ENCODE measurements around the gene USPL1. TPM values are rescaled to one million over a fixed set of nuclear protein-coding genes. Genes with fewer than 3 reads are reported as not detected.
A peak's percentile ranks its signal among the peaks of the same experiment; 100 is the strongest.

Gene USPL1
- 26.1 TPM for polyA plus RNA-seq

DNA sequence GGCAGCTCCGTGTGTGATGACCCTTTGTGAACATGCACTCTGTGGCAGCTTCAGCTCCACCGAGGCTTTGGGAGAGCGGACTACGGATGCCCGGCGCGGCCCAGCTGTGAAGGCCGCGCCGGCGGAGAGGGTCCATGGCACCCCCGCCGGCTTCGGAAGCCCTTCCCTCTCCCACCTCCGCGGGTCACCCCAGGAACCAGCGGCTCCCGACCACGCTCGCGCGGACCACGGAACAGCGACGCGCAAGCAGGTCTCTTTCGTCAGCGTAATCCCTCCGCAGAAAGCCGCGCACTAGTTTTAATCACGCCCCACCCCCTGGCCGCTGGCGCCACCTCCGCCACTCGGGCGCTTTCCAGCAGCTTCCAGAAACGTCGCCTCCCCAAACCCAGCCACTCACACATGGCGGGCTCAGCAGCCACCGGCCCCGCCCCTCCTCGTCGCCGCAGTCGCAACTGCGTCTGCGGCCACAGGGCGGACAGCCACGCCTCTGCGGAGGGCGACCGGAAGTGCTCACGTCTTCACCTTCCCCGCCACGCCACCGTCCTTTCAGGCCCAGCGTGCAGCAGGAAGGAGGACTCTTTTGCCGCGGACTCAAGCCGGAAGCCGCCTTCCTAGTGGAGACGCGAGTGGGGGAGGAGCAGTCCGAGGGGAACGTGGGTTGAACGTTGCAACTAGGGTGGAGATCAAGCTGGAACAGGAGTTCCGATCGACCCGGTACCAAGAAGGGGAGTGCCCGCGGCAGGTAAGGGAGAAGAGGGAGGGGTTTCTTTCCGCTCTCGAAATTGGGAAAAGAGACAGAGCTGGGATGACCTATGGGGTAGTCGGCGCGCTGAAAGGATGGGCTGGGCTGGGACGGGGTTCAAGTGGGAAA lies at the start of gene USPL1:
Gene USPL1 (plus strand): TSS at position 606 of the 871 bp plus-strand sequence. CDS start 3,221 bp downstream, outside the sequence.
- H3K9me3 Mint-ChIP-seq, result no peaks in the 10 kb centered on the region
- no peaks in the 10 kb centered on the region for H3K36me3 Mint-ChIP-seq
- peaks cover 17 to 39% (median 22%) of the 10 kb centered on the region in 3 donors for H3K4me1 Mint-ChIP-seq

DNA sequence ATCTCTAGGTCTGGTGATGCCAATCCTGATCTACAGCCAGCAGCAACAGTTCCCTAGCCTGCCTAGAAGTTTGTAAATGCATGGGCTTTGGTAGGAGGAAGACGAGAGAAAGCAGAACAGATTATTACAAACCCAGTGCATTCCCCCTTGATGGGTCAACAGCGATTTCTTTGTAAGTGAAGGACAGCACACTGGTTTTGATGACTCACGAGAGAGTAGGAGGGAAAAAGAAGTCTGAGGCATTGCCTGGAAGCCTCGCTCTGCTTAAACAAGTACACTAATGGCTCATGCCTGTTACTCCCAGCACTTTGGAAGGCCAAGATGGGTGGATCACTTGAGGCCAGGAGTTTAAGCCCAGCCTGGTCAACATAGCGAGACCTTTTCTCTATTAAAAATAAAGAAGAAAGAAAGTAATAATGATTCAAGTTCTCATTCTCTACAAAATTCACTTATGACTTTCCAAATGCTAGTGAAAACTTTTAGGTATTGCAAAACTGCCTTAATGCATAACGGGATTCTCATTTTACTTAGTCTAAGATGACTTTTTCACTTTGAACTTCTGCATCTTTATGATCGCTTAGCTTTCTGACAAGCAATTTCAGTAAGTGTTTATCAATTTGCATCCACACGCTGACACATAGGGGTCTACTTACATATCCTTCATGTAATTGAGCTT lies 47.7 kb upstream of the USPL1 start:
- H3K9me3 Mint-ChIP-seq, result no peaks in the 10 kb centered on the region

More for the DNA sequence above, at the start of gene USPL1:
- Mint-ChIP-seq H3K27me3 (no peaks in the 10 kb centered on the region), H3K4me3 (no peak within 1 kb of the TSS), H3K27ac (no peak within 1 kb of the TSS)

DNA sequence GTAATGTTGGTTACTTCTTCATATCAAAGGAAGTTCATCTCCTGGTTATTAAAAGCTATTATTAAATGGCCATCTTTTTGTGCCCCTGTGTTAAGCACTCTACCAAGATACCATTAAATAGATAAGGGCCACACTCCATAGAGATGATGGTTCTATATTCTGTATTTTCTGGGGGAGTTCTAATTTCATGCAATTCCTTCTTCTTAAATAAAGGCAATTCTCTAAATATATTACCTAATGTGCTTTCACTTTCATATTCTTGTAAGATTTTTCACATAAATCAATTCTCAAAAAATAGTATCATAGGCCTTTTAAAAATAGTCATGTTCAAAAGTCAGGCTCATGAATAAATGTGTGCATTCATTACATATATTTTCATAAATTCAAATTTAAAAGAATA lies 47.0 kb upstream of the USPL1 start:
- H3K4me1 Mint-ChIP-seq, result peaks cover 17 to 30% (median 18%) of the 10 kb centered on the region in 3 donors
- H3K36me3 Mint-ChIP-seq, result peaks cover 3% of the 10 kb centered on the region
- H3K4me3 Mint-ChIP-seq, result no peak overlapping the region
- no peaks in the 10 kb centered on the region for H3K9me3 Mint-ChIP-seq
- H3K27ac Mint-ChIP-seq, result no peak overlapping the region
- H3K27me3 Mint-ChIP-seq, result no peaks in the 10 kb centered on the region

More for the DNA sequence above, 47.7 kb upstream of the USPL1 start:
- no peaks in the 10 kb centered on the region for H3K27me3 Mint-ChIP-seq
- peaks cover 4% of the 10 kb centered on the region for H3K36me3 Mint-ChIP-seq
- peak overlapping the region in 1 of 3 donors; percentile 63 for H3K27ac Mint-ChIP-seq
- no peak overlapping the region for H3K4me3 Mint-ChIP-seq
- H3K4me1 Mint-ChIP-seq, result peaks cover 17 to 35% (median 24%) of the 10 kb centered on the region in 3 donors

DNA sequence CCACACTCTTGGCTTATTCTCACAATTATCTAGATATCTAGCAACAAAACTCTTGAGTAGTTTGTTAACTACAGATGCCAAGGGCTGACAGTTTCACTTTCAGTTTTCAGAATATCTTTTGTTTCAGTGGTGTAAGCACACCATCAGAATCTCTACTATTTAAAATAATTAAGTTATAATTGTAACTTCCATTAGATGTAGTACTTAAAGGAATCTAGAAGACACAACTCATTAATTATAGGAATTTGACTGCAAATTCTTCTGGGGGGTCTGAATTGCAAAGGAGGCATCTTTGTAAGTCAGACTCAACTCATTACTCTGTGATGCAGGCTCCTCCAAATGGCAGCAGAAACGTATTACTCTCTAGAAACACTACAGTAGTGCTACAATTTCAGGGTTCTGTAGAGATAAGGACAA lies 44.9 kb upstream of the USPL1 start:
- Mint-ChIP-seq H3K27ac (peak overlapping the region in 1 of 3 donors; percentile 80), H3K9me3 (no peaks in the 10 kb centered on the region), H3K36me3 (peaks cover 3% of the 10 kb centered on the region)

DNA sequence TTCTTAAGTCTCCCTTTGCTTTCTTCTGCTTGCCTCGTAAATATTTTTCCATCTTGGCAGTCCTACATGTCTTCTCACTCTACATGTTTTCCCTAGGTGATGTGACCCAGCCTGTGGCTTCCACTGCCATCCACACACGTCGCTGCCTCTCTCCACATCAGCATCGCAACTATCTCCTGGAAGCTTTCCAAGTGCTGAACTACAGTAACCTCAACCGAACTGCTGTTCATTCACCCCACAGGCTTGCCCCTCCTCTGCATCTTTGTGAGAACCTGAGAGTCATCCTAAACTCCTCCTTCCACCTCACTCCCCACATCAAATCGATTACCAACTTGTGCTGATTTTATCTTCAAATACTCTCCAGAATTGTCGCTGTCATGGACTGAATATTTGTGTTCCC lies 41.2 kb upstream of the USPL1 start:
- H3K27ac Mint-ChIP-seq, result no peak overlapping the region

More for the DNA sequence above, 44.9 kb upstream of the USPL1 start:
- H3K4me3 Mint-ChIP-seq, result peak overlapping the region; percentile 61 to 83 (median 67)
- peaks cover 17 to 26% (median 23%) of the 10 kb centered on the region in 3 donors for H3K4me1 Mint-ChIP-seq
- H3K27me3 Mint-ChIP-seq, result no peaks in the 10 kb centered on the region

DNA sequence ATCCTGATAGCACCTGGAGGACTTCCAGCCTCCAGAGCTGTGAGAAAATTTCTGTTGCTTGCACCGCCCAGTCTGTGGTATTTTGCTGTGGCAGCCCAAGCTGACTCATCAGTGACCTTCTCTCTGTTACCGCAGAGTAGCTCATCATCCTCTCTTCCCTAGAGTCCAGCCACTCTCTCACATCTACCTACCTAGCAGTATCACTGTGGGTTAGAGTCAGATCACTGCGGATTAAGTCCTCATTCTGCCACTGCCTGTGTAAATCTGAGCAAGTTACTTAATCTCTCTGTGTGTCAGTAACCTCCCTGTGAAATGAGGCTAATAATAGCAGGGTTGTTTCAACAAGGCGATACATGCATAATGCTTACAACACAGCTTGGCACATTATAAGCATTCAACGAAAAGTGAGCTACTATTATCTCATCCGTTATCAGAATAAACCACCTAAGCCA lies 40.3 kb upstream of the USPL1 start:
- Mint-ChIP-seq H3K36me3 (peaks cover 3% of the 10 kb centered on the region), H3K4me3 (no peak overlapping the region), H3K27ac (no peak overlapping the region), H3K4me1 (peaks cover 10 to 18% (median 15%) of the 10 kb centered on the region in 3 donors), H3K27me3 (no peaks in the 10 kb centered on the region), H3K9me3 (no peaks in the 10 kb centered on the region)

More for the DNA sequence above, 41.2 kb upstream of the USPL1 start:
- Mint-ChIP-seq H3K4me3 (no peak overlapping the region), H3K9me3 (no peaks in the 10 kb centered on the region), H3K36me3 (peaks cover 3% of the 10 kb centered on the region), H3K27me3 (no peaks in the 10 kb centered on the region), H3K4me1 (peaks cover 11 to 16% (median 15%) of the 10 kb centered on the region in 3 donors)

DNA sequence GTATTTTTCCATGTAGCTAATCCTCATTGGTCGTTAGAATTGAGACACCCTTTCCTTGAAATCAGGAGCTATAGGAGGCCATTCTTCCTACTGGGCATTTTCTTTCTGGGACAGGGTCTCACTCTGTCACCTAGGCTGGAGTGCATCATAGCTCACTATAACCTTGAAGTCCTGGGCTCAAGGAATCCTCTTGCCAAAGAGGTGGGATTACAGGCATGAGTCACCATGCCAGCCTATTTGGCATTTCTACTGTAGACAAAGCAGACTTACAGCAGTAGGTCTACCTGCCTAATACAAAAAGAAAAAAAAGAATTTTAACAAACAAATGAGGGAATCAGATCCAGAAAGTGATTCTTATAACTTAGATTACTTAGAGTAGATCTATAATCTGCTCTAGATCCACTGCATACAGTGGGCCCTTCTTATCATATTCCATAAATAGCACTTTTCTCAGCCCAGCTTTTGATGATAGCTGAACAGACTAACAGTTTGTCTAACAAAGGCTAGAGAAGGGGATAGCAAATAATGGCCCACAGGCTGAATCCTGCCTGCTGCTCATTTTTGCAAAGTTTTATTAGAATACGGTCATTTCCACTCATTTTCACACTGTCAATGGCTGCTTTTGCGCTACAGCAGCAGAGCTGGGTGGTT lies 36.7 kb upstream of the USPL1 start:
- peaks cover 5% of the 10 kb centered on the region for H3K36me3 Mint-ChIP-seq
- peaks cover 2 to 9% (median 4%) of the 10 kb centered on the region in 3 donors for H3K4me1 Mint-ChIP-seq
- no peaks in the 10 kb centered on the region for H3K27me3 Mint-ChIP-seq
- H3K4me3 Mint-ChIP-seq, result no peak overlapping the region
- H3K9me3 Mint-ChIP-seq, result no peaks in the 10 kb centered on the region
- H3K27ac Mint-ChIP-seq, result no peak overlapping the region

DNA sequence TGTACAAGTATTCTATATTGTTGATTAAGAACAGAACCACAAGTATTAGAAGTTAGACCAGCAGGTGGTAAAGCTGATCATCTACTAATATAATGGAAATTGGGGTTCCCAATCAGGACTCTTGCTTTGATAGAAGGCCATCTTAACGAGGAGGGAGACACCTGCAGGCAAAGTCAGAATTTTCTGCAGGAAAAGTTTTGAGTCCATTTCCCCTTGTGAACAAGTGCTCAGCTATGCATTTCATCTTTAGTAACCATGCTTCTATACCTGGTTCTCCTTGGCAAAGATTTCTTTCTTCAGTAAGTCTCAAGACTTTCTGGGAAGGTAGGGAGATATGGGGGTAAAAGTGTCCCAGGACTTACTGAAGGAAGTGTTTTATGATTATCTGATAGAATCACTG lies 36.1 kb upstream of the USPL1 start:
- H3K36me3 Mint-ChIP-seq, result peaks cover 5% of the 10 kb centered on the region
- no peaks in the 10 kb centered on the region for H3K9me3 Mint-ChIP-seq
- H3K4me1 Mint-ChIP-seq, result peaks cover 2 to 9% (median 4%) of the 10 kb centered on the region in 3 donors
- H3K4me3 Mint-ChIP-seq, result no peak overlapping the region
- H3K27ac Mint-ChIP-seq, result no peak overlapping the region
- H3K27me3 Mint-ChIP-seq, result no peaks in the 10 kb centered on the region

DNA sequence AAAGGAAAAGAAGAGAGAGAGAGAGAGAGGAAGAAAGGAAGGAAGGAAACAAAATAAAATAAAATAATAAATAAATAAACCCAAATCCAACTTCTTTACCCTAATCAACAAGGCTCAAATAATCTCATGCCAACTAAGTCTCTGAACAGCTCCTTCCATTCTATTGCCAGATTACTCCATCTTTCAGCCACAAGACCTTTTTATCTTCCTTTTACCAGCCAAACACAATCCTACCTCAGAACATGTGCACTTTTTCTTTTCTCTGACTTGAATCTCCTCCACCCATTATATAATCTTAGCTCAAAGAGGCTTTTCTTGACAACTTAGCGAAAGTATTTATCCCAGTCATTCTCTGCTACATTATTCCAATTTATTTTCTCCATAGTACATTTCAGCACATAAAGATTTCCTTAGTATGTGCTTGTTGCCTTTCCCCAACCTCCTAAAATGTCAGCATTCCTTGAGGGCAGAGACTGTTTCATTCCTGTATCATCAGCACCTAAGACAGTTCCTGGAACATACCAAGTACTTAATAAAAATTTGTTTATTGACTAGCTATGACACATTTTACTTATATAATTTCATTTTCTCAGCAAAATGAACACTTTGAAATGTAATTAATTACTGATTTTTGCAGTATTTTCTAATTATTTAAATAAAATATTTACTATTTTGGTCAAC lies 33.5 kb upstream of the USPL1 start:
- peaks cover 2% of the 10 kb centered on the region for H3K36me3 Mint-ChIP-seq
- no peaks in the 10 kb centered on the region for H3K27me3 Mint-ChIP-seq
- no peak overlapping the region for H3K4me3 Mint-ChIP-seq
- no peaks in the 10 kb centered on the region for H3K9me3 Mint-ChIP-seq
- peaks cover 2 to 4% (median 4%) of the 10 kb centered on the region in 3 donors for H3K4me1 Mint-ChIP-seq
- no peak overlapping the region for H3K27ac Mint-ChIP-seq

DNA sequence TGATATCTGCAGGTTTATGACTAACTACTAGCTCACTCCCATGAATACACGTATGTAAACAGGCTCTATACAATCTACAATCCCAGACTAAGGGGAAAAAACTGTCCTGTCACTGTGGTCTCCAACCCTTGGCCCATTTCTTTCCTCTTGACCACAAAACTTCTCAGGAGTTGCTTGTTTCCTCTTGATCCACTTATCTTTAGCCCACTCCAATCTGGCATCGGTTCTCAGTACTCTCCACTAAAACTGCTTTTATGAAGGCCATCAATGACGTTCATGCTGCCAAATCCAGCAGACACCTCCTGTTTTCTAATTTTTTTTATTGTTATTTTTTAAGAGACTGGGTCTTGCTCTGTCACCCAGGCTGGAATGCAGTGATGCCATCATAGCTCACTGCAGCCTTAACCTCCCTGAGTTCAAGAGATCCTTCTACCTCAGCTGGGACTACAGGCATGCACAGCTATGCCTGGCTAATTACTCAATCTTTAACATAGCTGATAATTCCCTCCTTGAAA lies 31.9 kb upstream of the USPL1 start:
- H3K9me3 Mint-ChIP-seq, result no peaks in the 10 kb centered on the region

DNA sequence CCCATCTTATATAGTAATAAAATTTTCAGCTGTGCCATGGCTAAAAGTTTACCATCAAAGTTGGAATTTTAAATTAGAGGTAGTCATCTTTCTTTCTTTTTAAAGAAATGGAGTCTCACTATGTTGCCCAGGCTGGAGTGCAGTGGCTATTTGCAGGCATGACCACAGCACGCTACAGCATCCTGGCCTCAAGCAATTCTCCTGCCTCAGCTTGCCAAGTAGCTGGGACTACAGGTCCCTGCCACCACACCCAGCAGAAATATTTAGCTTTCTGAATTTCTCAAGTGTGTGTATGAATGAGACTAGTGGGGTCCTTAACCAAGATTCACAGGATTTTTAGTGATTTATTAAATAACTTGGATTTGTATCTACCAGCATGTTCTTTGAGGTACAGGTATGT lies 30.5 kb upstream of the USPL1 start:
- no peaks in the 10 kb centered on the region for H3K27me3 Mint-ChIP-seq
- no peak overlapping the region for H3K4me3 Mint-ChIP-seq
- H3K36me3 Mint-ChIP-seq, result peaks cover 5% of the 10 kb centered on the region

More for the DNA sequence above, 31.9 kb upstream of the USPL1 start:
- Mint-ChIP-seq H3K36me3 (peaks cover 5% of the 10 kb centered on the region), H3K4me3 (no peak overlapping the region), H3K4me1 (peaks cover 2 to 4% (median 4%) of the 10 kb centered on the region in 3 donors), H3K27me3 (no peaks in the 10 kb centered on the region), H3K27ac (no peak overlapping the region)

DNA sequence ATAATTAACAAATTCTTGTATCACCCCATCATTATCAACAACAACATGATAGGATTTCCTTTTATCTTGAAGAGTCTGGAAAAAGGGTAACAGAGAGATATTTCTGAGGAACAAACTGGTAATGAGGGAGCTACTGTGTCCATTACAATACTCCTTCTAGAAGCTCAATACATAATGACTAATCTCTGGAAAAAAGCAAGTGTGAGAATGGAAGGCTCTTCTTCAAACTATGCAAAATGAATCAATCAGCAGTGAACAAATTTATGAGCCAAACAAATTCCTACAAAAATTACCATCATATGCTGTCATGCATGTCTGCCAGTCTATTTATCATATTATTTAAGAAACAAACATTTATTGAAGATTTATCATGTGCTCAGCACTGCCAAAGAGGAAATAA lies 30.0 kb upstream of the USPL1 start:
- peaks cover 3% of the 10 kb centered on the region for H3K36me3 Mint-ChIP-seq
- H3K27ac Mint-ChIP-seq, result no peak overlapping the region
- no peaks in the 10 kb centered on the region for H3K27me3 Mint-ChIP-seq
- H3K4me3 Mint-ChIP-seq, result no peak overlapping the region
- peaks cover 0 to 2% (median 0%) of the 10 kb centered on the region in 3 donors for H3K4me1 Mint-ChIP-seq
- H3K9me3 Mint-ChIP-seq, result no peaks in the 10 kb centered on the region

More for the DNA sequence above, 30.5 kb upstream of the USPL1 start:
- Mint-ChIP-seq H3K4me1 (peaks cover 0 to 2% (median 0%) of the 10 kb centered on the region in 3 donors), H3K9me3 (no peaks in the 10 kb centered on the region), H3K27ac (no peak overlapping the region)

DNA sequence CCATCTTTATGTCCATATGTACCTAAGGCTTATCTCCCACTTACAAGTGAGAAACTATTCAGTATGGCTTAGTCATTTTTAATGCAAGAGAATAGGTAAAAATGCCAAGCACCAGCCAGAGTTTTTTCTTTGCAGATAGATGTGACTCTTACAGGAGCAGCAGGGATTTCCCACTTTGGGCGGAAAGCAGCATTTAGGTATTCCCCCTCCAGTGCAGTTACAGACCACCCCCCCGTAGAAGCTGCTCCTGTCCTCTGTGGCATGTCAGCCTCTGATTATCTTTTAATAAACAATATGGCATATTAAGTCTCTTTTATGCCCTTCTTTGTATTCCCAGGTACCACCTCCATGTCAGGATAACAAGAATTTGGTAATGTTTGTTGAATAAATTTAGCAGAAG lies 24.7 kb upstream of the USPL1 start:
- peaks cover 7% of the 10 kb centered on the region for H3K36me3 Mint-ChIP-seq
- H3K27me3 Mint-ChIP-seq, result peaks cover 2% of the 10 kb centered on the region
- H3K27ac Mint-ChIP-seq, result no peak overlapping the region
- H3K9me3 Mint-ChIP-seq, result peaks cover 0 to 6% (median 2%) of the 10 kb centered on the region in 3 donors
- peaks cover 0 to 1% (median 0%) of the 10 kb centered on the region in 3 donors for H3K4me1 Mint-ChIP-seq
- H3K4me3 Mint-ChIP-seq, result no peak overlapping the region

DNA sequence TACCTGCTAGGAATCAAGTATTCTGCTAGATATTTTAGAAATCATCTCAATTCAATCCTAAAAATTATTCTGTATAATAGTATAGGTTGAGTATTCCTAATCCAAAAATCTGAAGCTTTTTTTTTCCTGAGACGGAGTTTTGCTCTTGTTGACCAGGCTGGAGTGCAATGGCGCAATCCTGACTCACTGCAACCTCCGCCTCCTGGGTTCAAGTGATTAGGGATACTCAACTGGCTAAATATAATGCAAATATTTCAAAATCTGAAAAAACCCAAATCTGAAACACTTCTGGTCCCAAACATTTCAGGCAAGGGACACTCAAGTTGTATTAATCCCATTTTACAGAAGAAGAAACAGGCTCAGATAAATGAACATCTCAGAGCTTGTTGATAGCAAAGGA lies 17.2 kb upstream of the USPL1 start:
- Mint-ChIP-seq H3K4me3 (no peak overlapping the region), H3K9me3 (no peaks in the 10 kb centered on the region), H3K36me3 (peaks cover 4% of the 10 kb centered on the region), H3K27ac (no peak overlapping the region), H3K4me1 (peaks cover 0 to 14% (median 2%) of the 10 kb centered on the region in 3 donors), H3K27me3 (no peaks in the 10 kb centered on the region)
